Epidermal melanocyte (primary cell): ENCODE data around the gene SASH3.

ENCODE experiments used
- DNase-seq: peaks from one replicate; pipeline ENCODE4 v3.0.0; 2011; ENCODE audit warnings: low spot score; ENCODE audit not compliant: insufficient read length

Gene SASH3

DNA sequence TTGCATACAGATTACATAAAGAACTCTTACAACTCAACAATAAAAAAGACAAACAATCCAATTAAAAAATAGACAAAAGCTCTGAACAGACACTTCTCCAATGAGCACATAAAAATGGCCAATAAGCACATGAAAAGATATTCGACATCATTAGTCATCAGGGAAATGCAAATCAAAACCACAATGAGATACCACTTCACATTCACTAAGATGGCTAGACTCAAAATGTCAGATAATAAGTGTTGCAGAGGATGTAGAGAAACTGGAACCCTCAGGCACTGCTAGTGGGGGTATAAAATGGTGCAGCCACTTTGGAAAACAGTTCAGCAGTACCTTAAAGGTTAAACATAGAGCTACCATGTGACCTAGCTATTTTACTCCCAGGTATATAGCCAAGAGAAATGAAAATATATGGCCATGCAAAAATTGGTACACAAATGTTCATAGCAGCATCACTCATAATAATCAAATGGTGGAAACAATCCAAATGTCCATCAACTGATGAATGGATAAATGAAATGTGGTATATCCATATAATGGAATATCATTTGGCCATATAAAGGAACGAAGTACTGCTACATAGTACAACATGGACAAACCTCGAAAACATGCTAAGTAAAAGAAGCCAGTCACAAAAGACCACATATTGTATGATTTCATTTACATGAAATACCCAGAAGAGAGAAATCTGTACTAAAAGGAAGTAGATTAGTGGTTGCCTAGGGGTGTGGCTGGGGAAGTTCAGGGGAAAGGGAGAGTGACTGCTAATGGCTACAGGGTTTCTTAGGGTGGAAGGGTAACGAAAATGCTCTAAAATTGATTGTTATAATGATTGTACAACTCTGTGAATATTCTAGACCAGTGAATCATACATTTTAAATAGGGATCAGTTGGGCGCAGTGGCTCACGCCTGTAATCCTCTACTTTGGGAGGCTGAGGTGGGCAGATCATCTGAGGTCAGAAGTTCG is 29.4 kb downstream of the SASH3 start:
- no peak for DNase-seq

DNA sequence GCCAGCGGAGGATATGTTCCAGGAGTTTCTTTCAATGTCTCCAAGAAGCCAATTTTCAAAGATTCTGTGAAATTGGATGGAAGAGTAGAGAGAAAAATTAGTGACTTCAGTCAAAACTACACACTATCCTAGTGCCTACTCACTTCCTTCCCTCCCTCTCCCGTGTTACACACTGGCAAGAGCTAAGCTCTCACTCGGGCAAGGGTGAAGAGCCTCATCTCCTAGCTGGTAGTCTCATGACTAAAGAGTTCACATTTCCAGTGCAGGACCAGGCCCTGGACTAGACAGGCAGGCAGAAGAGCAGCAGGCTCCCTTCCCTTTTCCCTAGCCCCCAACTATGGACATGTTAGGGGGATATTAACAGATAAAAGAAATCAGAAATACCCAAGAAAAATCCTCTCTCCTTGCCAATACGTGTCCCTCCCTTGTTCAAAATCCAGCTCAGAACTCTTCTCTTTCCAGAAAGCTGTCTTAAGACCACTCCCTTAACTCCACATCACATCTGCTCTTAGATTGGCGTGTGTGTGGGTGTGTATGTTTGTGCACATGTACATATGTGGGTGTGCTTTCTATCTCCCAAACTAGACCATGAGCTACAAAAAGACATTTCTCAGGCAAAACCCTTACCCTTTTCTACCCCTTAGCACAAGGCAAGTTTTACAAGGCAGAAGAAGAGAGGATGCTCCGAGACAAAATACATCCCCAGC is 34.1 kb downstream of the SASH3 start:
- DNase-seq: no peak

GRCh38 chrX:129818123-129818522 is 38.4 kb downstream of the SASH3 start:
- no peak for DNase-seq

GRCh38 chrX:129823115-129823514 is 43.4 kb downstream of the SASH3 start:
- no peak for DNase-seq

- no peak for DNase-seq
Observed at GRCh38 chrX:129823522-129823921, 43.8 kb downstream of the SASH3 start.

- DNase-seq: no peak
Observed at GRCh38 chrX:129824620-129825019, 44.9 kb downstream of the SASH3 start.

DNA sequence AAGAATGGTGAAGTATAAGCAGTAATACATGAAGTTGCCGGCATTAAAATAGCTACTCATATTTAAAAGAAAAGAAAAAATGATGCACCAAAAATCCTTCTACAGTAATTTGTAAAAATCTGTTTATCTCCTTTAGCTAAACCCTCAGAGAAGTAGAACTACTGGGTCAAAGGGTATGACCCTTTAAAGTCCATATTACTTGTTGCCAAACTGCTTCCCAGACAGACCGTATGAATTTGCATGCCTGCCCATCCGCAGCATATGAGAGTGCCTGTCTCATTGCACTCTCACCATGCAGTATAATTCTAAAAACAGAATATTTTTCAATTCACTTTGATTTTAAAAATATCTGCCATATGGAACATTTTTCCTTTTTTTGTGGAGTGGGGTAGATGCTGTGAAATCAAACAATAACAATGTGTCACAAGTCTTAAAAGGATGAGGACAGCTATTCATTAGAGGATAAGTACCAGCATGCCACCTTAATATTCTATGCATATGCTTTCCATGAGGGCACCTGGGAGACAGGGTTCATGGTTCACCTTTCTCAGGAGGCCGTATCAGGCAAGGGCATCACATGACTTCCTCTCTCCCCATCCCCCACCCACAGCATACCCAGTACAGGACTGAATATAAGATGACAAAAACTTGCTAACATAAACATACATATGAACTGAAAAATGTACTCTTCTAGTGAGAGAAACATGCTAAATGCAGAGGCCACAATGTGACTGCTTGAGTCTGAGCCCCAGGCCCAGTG is 46.2 kb downstream of the SASH3 start:
- no peak for DNase-seq

DNA sequence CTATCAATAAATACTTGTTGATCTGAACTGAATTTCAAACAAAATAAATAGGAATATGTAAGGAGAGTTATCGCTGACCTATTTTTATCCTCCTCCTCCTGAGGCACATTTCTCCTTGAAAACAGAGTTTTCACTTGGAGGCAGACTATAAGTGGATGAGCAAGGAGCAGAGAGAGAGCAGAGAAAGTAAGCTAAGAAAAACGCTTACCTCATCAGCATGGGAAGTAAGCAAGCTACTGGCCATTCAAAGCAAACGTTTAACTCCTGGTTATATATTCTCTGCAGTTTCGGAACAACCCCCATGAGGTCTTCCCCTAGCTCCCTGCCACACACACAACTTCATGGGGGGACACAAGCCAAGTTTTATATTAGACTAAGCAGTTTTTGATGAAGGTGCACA is 50.7 kb downstream of the SASH3 start:
- no peak for DNase-seq

DNA sequence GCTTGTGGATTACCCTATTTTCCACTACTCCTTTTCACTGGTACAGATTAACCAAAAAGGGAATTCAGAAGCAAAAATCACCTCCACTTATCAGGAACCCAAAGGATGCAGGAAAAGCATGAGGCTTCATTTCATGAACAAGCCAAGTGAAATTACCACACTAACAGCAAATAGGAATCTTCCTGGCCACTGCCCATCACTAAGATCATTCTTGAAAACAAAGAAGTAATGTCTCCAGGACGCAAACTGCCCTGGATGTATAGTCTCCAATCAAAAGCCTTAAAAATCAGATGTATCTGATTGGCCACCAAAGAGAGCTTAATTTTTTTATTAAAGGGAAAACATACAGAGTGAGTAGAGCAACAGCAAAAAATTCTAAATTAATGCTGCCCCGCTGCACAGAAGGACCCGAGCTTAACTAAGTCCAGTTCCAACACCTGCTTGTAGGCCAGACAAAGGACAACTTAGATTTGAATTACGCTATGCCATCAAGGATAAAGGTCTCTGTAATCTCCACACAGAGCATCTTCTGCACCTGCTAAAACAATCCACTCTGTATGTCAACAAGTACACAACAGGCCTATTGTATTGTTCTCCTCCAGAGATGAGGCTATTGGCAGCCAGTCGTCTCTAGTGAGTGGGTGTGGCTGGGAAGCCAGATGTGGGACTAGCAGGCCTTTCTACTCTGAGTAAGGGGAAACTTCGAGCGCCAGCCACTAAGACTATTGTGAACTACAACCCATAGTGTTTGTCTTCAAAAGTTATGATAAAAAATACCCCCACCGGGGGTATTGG is 51.5 kb downstream of the SASH3 start:
- no peak for DNase-seq

GRCh38 chrX:129833153-129833990 is 53.6 kb downstream of the SASH3 start:
- DNase-seq: no peak

- DNase-seq: no peak
Observed at GRCh38 chrX:129836827-129837226, 57.1 kb downstream of the SASH3 start.

DNA sequence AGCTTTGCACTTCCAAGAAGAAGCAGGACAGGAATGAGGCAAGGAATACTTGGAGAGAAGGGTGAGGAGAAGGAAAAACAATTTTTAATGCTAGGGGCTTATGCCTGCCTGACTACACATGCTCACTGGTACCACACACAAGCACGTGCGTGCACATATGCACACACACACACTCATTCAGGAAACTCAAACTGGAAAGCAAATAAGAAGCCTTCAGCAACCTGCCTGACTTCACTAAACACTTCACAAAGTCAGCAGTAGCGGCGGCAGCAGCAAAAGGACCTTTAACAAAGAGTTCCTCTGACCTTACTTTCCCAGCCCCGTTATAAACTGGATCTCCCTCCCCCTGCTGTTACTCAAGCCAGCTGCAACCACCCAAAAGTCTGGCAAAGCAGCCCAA is 60.6 kb downstream of the SASH3 start:
- no peak for DNase-seq

DNA sequence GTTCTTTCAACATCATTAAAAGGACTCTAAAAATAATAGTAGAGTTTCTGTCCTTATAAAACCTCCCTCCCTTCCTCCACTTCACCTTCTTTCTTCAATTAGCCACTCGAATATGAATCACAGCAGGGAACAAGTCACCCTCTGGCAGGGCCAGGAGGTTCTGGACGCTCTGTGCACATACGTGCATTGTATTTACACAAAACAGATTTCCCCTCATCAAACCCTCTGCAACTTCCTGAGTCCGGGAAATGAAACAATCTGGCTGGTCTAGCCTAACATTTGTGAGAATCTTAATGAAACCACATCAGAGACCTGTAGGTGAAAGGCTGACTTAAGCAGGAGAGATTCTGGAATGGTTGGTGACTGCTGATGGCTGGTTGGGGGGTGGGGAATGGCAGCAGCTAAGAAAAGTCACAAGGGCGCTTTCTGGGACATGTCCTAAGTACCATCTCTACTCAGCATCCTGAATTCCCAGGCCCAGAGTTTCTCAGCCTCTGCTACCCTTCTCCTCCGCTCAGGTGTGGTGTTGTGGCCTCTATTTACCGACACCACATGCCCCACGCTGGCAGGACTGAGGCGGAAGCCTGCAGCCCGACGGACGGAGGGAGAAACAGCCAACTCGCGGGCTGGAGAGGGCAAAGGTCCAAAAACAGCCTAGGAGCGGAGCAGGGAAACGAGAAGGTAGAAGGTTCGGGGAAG is 62.9 kb downstream of the SASH3 start:
- DNase-seq: no peak

DNA sequence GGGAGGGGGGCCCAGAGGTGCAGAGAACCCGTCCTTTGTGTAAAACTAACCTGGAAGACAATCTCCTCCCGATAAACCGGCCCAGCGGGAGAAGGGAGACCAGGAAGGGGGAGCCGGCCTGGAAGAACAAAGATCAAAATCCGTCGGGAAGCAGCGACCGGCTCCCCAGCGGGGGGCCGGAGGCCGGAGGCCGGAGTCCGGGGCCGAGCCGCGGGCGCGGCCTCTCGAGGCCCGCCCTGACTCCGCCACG is 63.4 kb downstream of the SASH3 start:
- no peak for DNase-seq

DNA sequence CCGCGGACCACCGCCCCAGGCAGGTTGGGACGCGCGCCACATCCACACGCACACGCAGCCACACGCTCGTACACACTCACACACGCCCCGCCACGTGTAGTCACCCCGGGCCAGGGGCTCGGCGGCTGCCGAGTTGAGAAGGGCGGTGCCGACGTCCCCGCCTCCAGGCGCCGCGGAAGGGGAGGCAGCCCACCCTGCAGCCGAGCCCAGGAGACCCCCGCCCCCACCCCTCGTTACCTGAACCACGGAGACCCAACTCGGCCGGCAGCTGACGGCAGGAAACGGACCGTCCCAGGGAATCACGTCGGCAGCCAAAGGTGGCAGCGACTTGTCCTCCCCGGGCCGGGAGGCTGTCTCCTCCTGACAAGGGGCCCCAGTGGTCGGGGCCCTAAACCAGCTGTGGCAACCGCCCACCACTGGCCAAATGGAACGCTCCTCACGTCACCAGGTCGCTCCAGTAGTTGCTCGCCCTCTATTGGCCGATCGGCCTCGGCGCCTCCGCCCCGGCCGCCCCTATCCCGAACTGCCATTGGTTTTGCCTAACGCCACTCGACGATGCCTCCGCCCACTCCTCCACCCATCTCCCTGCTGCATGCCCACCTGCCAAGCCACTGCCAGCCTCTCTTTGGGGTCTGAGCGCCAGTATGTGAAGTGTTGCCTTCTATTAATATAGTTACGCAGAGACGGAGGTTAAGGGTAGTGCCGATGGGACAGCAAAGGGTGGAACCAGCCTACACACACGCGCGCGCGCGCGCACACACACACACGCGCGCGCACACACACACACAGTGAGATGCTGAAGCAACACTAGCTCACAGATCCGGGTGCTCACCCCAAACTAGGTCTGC is 63.9 kb downstream of the SASH3 start, which contains the start of gene ZDHHC9:
TSS of gene ZDHHC9 (minus strand) at position 428 of the 848 bp plus-strand sequence. CDS start 1,941 bp downstream, outside the sequence.
- peak; percentile 57 for DNase-seq
